ENCODE data around the gene STX16. TPM values are rescaled to one million over a fixed set of nuclear protein-coding genes. Genes with fewer than 3 reads are reported as not detected.
A peak's percentile ranks its signal among the peaks of the same experiment; 100 is the strongest.

The STX16 gene
- total RNA-seq, 1 experiment from 2014 or later, result 93.3 TPM

GRCh38 chr20:58675641-58676040 is 24.6 kb downstream of the STX16 start:
- no peaks in the 10 kb centered on the region for H3K9me3 Mint-ChIP-seq (ENCODE audit: unreplicated experiment)
- no peak overlapping the region for H3K27ac Mint-ChIP-seq (ENCODE audit: low read depth, unreplicated experiment)
- BruUV-seq (replicated peaks), result no TSS peak
- H3K36me3 Mint-ChIP-seq (ENCODE audit: insufficient read depth, unreplicated experiment), result peaks cover 86% of the 10 kb centered on the region
- H3K4me1 Mint-ChIP-seq (ENCODE audit: insufficient read depth, unreplicated experiment), result no peaks in the 10 kb centered on the region
- H3K27me3 Mint-ChIP-seq (ENCODE audit: insufficient read depth, unreplicated experiment), result no peaks in the 10 kb centered on the region
- intact Hi-C loops (cut with micrococcal nuclease), result no loop called here
- no peak for DNase-seq (ENCODE audit: unreplicated experiment)
- POLR2A ChIA-PET, result no interaction called here
- no peak overlapping the region for H3K4me3 Mint-ChIP-seq (ENCODE audit: unreplicated experiment)
- CTCF ChIA-PET, result interaction anchor here (0.6 to 1.3 kb wide), 2 partner anchors 28 to 1079 kb away, joined by 3 read pairs; no protein-coding TSS in a partner anchor
- TF ChIP-seq, protein P1, sequence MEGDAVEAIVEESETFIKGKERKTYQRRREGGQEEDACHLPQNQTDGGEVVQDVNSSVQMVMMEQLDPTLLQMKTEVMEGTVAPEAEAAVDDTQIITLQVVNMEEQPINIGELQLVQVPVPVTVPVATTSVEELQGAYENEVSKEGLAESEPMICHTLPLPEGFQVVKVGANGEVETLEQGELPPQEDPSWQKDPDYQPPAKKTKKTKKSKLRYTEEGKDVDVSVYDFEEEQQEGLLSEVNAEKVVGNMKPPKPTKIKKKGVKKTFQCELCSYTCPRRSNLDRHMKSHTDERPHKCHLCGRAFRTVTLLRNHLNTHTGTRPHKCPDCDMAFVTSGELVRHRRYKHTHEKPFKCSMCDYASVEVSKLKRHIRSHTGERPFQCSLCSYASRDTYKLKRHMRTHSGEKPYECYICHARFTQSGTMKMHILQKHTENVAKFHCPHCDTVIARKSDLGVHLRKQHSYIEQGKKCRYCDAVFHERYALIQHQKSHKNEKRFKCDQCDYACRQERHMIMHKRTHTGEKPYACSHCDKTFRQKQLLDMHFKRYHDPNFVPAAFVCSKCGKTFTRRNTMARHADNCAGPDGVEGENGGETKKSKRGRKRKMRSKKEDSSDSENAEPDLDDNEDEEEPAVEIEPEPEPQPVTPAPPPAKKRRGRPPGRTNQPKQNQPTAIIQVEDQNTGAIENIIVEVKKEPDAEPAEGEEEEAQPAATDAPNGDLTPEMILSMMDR (IDR thresholded peaks at IDR 0.05; ENCODE audit: unreplicated experiment), result no peak

DNA sequence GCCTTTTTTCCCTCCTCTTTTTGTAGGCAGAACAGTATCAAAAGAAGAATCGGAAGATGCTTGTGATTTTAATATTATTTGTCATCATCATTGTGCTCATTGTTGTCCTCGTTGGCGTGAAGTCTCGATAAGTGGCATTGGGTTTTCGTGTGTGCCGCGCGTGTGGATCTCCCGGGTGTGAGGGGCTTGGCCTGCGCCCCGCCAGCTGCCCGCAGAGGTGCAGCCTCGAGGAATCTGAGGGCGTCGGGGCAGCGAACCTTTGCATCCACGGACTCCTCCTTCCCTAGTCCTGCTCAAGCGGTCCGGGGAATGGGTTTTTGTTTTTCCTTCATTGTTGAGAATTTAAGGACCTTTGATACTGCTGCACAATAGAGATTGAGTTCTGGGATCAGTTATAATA is 25.1 kb downstream of the STX16 start:
- Mint-ChIP-seq H3K9me3 (ENCODE audit: unreplicated experiment) (no peaks in the 10 kb centered on the region), H3K4me1 (ENCODE audit: insufficient read depth, unreplicated experiment) (no peaks in the 10 kb centered on the region), H3K4me3 (ENCODE audit: unreplicated experiment) (no peak overlapping the region), H3K27ac (ENCODE audit: low read depth, unreplicated experiment) (no peak overlapping the region), H3K36me3 (ENCODE audit: insufficient read depth, unreplicated experiment) (peaks cover 86% of the 10 kb centered on the region), H3K27me3 (ENCODE audit: insufficient read depth, unreplicated experiment) (no peaks in the 10 kb centered on the region)
- TF ChIP-seq, protein P1 (IDR thresholded peaks at IDR 0.05; ENCODE audit: unreplicated experiment), result no peak
- no peak for DNase-seq (ENCODE audit: unreplicated experiment)
- ChIA-PET CTCF (no interaction called here), POLR2A (interaction anchor here (1.2 kb wide), 1 partner anchor 20 kb away, joined by 5 read pairs; no protein-coding TSS in a partner anchor)
- intact Hi-C loops (cut with micrococcal nuclease), result no loop called here
- BruUV-seq (replicated peaks), result no TSS peak

DNA sequence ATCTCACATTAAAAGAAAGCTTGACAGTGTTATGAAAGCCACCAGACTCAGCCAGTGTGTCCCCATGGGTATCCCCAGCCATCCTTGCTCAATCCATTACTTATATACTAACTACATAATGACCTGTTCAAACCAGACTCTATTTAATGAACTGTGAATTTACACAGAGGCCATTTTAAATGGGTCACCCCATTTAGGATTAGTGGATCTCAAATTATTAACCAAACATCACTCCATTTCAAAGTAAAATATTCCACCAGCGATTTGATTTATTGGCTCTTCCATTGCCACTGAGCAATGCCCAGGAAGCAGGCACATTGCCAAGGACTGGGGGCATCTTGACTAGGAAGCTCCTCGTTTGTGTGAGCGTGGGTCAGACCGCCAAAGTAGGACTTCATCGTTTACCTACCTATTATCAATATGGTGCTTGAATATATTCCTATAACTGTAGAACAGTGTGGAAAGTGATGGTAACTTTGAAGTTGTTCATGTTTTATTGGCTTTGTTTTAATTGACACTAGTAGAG is 26.1 kb downstream of the STX16 start:
- Mint-ChIP-seq H3K36me3 (ENCODE audit: insufficient read depth, unreplicated experiment) (peaks cover 80% of the 10 kb centered on the region), H3K27me3 (ENCODE audit: insufficient read depth, unreplicated experiment) (no peaks in the 10 kb centered on the region), H3K4me1 (ENCODE audit: insufficient read depth, unreplicated experiment) (no peaks in the 10 kb centered on the region), H3K4me3 (ENCODE audit: unreplicated experiment) (no peak overlapping the region), H3K9me3 (ENCODE audit: unreplicated experiment) (no peaks in the 10 kb centered on the region), H3K27ac (ENCODE audit: low read depth, unreplicated experiment) (no peak overlapping the region)
- intact Hi-C loops (cut with micrococcal nuclease), result no loop called here
- TSS peak; percentile 39 for BruUV-seq (replicated peaks)
- ChIA-PET CTCF (interaction anchor here (0.6 to 1.3 kb wide), 4 partner anchors 10 to 849 kb away, joined by 3 to 4 read pairs (median 3); no protein-coding TSS in a partner anchor), POLR2A (interaction anchor here (0.7 to 1.3 kb wide), 4 partner anchors 19 to 197 kb away, joined by 3 to 5 read pairs (median 4); partner anchors contain the start of gene STX16)
- TF ChIP-seq, protein P1 (IDR thresholded peaks at IDR 0.05; ENCODE audit: unreplicated experiment), result no peak
- no peak for DNase-seq (ENCODE audit: unreplicated experiment)

- no peak for DNase-seq (ENCODE audit: unreplicated experiment)
- Mint-ChIP-seq H3K9me3 (ENCODE audit: unreplicated experiment) (no peaks in the 10 kb centered on the region), H3K27me3 (ENCODE audit: insufficient read depth, unreplicated experiment) (no peaks in the 10 kb centered on the region), H3K36me3 (ENCODE audit: insufficient read depth, unreplicated experiment) (peaks cover 73% of the 10 kb centered on the region), H3K4me3 (ENCODE audit: unreplicated experiment) (no peak overlapping the region), H3K27ac (ENCODE audit: low read depth, unreplicated experiment) (no peak overlapping the region), H3K4me1 (ENCODE audit: insufficient read depth, unreplicated experiment) (no peaks in the 10 kb centered on the region)
- TF ChIP-seq, protein P1 (IDR thresholded peaks at IDR 0.05; ENCODE audit: unreplicated experiment), result no peak
- intact Hi-C loops (cut with micrococcal nuclease), result no loop called here
- CTCF ChIA-PET, result interaction anchor here (0.7 to 1.3 kb wide), 2 partner anchors 10 to 425 kb away, joined by 3 read pairs; no protein-coding TSS in a partner anchor
- POLR2A ChIA-PET, result interaction anchor here (1.0 to 1.3 kb wide), 3 partner anchors 23 to 28 kb away, joined by 3 to 5 read pairs (median 3); partner anchors contain the start of gene STX16
- BruUV-seq (replicated peaks), result no TSS peak
Observed at GRCh38 chr20:58677808-58678207, 26.7 kb downstream of the STX16 start.

All from MCF 10A (cell line).